Activated CD8-positive, alpha-beta memory T cell treated with anti-CD3 and anti-CD28 coated beads for 48 hours (primary cell): Measurements from ENCODE around the gene CNNM4.

Experiments used
- DNase-seq, 3 experiments: peaks; one replicate each; pipeline ENCODE4 v3.0.0-alpha.2; 2020; ENCODE audit warnings: low read depth in 2 of 3, low spot score in 2 of 3

Gene CNNM4

GRCh38 chr2:96758987-96759386 is 1.7 kb upstream of the CNNM4 start:
- DNase-seq: no peak

GRCh38 chr2:96759548-96759947 is 1.2 kb upstream of the CNNM4 start:
- no peak for DNase-seq

- no peak for DNase-seq
Observed at GRCh38 chr2:96760986-96761832, 507 bp downstream of the CNNM4 start.

- DNase-seq: no peak
Observed at GRCh38 chr2:96762529-96763311, 2.0 kb downstream of the CNNM4 start.

GRCh38 chr2:96763511-96764252 is 3.0 kb downstream of the CNNM4 start:
- no peak for DNase-seq

- no peak for DNase-seq
Observed at GRCh38 chr2:96764253-96764637, 3.5 kb downstream of the CNNM4 start.

- no peak for DNase-seq
Observed at GRCh38 chr2:96767135-96767871, 6.6 kb downstream of the CNNM4 start.

GRCh38 chr2:96768083-96768561 is 7.4 kb downstream of the CNNM4 start:
- DNase-seq: no peak

- DNase-seq: no peak
Observed at GRCh38 chr2:96769814-96770213, 9.1 kb downstream of the CNNM4 start.

GRCh38 chr2:96770442-96771202 is 9.9 kb downstream of the CNNM4 start:
- DNase-seq: no peak

GRCh38 chr2:96771796-96772618 is 11.3 kb downstream of the CNNM4 start:
- no peak for DNase-seq

GRCh38 chr2:96772903-96773671 is 12.4 kb downstream of the CNNM4 start:
- DNase-seq: no peak

GRCh38 chr2:96773922-96774321 is 13.2 kb downstream of the CNNM4 start:
- peak in 1 of 3 experiments; percentile 9 for DNase-seq

GRCh38 chr2:96775160-96775559 is 14.5 kb downstream of the CNNM4 start:
- DNase-seq: no peak

GRCh38 chr2:96783388-96783787 is 22.7 kb downstream of the CNNM4 start:
- DNase-seq: no peak

- no peak for DNase-seq
Observed at GRCh38 chr2:96787411-96787810, 26.7 kb downstream of the CNNM4 start.

GRCh38 chr2:96788442-96789244 is 27.9 kb downstream of the CNNM4 start:
- DNase-seq: no peak

GRCh38 chr2:96789245-96789617 is 28.5 kb downstream of the CNNM4 start:
- DNase-seq: no peak
